ENCODE results near the gene ABCC8.

The ABCC8 gene

GRCh38 chr11:17410606-17411379 lies 65.9 kb downstream of the ABCC8 start (continued):
- TF ChIP-seq ZSCAN4 (tag by site-specific recombination; IDR thresholded peaks at IDR 0.05) (no peak), BCL11A (tag by site-specific recombination; IDR thresholded peaks at IDR 0.05; ENCODE audit: low read depth) (no peak), OVOL3 (tag by site-specific recombination; IDR thresholded peaks at IDR 0.05) (no peak), KLF16 (tag by site-specific recombination; IDR thresholded peaks at IDR 0.05) (no peak), HIC1 (tag by site-specific recombination; IDR thresholded peaks at IDR 0.05) (no peak), ZNF843 (tag by site-specific recombination; IDR thresholded peaks at IDR 0.05) (no peak), ZNF211 (tag by site-specific recombination; IDR thresholded peaks at IDR 0.05; ENCODE audit: low read depth) (no peak), ZNF785 (tag by site-specific recombination; IDR thresholded peaks at IDR 0.05) (no peak), KLF17 (tag by site-specific recombination; IDR thresholded peaks at IDR 0.05) (no peak), PRDM6 (tag by site-specific recombination; IDR thresholded peaks at IDR 0.05) (no peak), ZFP3 (tag by site-specific recombination; IDR thresholded peaks at IDR 0.05; ENCODE audit: low read depth) (no peak), ZSCAN30 (tag by site-specific recombination; IDR thresholded peaks at IDR 0.05) (no peak), ZNF302 (tag by site-specific recombination; IDR thresholded peaks at IDR 0.05; ENCODE audit: low read depth) (no peak), ZNF600 (tag by site-specific recombination; IDR thresholded peaks at IDR 0.05) (no peak), ZBTB7A (tag by site-specific recombination; IDR thresholded peaks at IDR 0.05; ENCODE audit: low read depth) (no peak), ZNF121 (tag by site-specific recombination; IDR thresholded peaks at IDR 0.05) (no peak), TCF7L2 (IDR thresholded peaks at IDR 0.05; ENCODE audit: borderline replicate concordance, low read depth, low read length) (no peak), ZNF513 (tag by site-specific recombination; IDR thresholded peaks at IDR 0.05) (no peak), MEIS1 (CRISPR knock-in tag; IDR thresholded peaks at IDR 0.05; ENCODE audit: borderline replicate concordance) (no peak), ZNF645 (tag by site-specific recombination; IDR thresholded peaks at IDR 0.05) (no peak), ZBTB44 (tag by site-specific recombination; IDR thresholded peaks at IDR 0.05) (no peak), ZNF311 (tag by site-specific recombination; IDR thresholded peaks at IDR 0.05; ENCODE audit: borderline replicate concordance) (no peak), ZFP41 (tag by site-specific recombination; IDR thresholded peaks at IDR 0.05; ENCODE audit: borderline replicate concordance) (no peak), ZNF664 (tag by site-specific recombination; IDR thresholded peaks at IDR 0.05) (0 out of 2 replicates have a peak, but pooled peaks have one; percentile 17), ZNF391 (tag by site-specific recombination; IDR thresholded peaks at IDR 0.05; ENCODE audit: borderline replicate concordance, low read depth) (no peak), ZNF426 (tag by site-specific recombination; IDR thresholded peaks at IDR 0.05) (no peak), ZNF768 (tag by site-specific recombination; IDR thresholded peaks at IDR 0.05) (peak; percentile 60; the same call in 1 of the 2 replicates), ZBTB1 (tag by site-specific recombination; IDR thresholded peaks at IDR 0.05) (no peak), ZFHX2 (tag by site-specific recombination; conservative IDR thresholded peaks at IDR 0.05) (peak; percentile 62)
